Stimulated activated CD8-positive, alpha-beta memory T cell treated with anti-CD3 and anti-CD28 coated beads, Interleukin-12 subunit alpha, Interleukin-12 subunit beta, amount 100 ng/mL, for 4 hours (primary cell): ENCODE data around the gene SUN5.

Experiments used
- DNase-seq: peaks from one replicate; pipeline ENCODE4 v3.0.0-alpha.2; 2020; ENCODE audit warnings: low read depth

SUN5 gene

GRCh38 chr20:33014336-33015113, 10.3 kb upstream of the SUN5 start:
- DNase-seq = no peak

- no peak for DNase-seq
These were observed 9.6 kb upstream of the SUN5 start for GRCh38 chr20:33013701-33014326.

- DNase-seq = no peak
These were observed 8.3 kb upstream of the SUN5 start for GRCh38 chr20:33012327-33013189.

- no peak for DNase-seq
These were observed 6.6 kb upstream of the SUN5 start for GRCh38 chr20:33010674-33011449.

GRCh38 chr20:33010133-33010504, 5.9 kb upstream of the SUN5 start:
- no peak for DNase-seq

GRCh38 chr20:33009214-33010132, 5.2 kb upstream of the SUN5 start:
- no peak for DNase-seq

- no peak for DNase-seq
These were observed 4.3 kb upstream of the SUN5 start for GRCh38 chr20:33008336-33009213.

GRCh38 chr20:33007376-33008335, 3.4 kb upstream of the SUN5 start, which contains the start of gene BPIFB2:
BPIFB2 (plus strand) TSS chr20:33007704; CDS start chr20:33008575, 871 bp downstream.
- DNase-seq = no peak

GRCh38 chr20:33006776-33007375, 2.6 kb upstream of the SUN5 start:
- no peak for DNase-seq

- DNase-seq = no peak
These were observed 1.9 kb upstream of the SUN5 start for GRCh38 chr20:33005908-33006775.

GRCh38 chr20:33005132-33005566, 916 bp upstream of the SUN5 start:
- DNase-seq = no peak

- no peak for DNase-seq
These were observed 2.0 kb downstream of the SUN5 start for GRCh38 chr20:33002087-33002808.

GRCh38 chr20:33000802-33001466, 3.3 kb downstream of the SUN5 start:
- no peak for DNase-seq

- no peak for DNase-seq
These were observed 4.5 kb downstream of the SUN5 start for GRCh38 chr20:32999603-33000250.

- DNase-seq = no peak
These were observed 6.8 kb downstream of the SUN5 start for GRCh38 chr20:32997431-32997830.
